Lung (tissue), 12 donors: ENCODE results near the gene DLG4. TPM values are rescaled to one million over a fixed set of nuclear protein-coding genes. Genes with fewer than 3 reads are reported as not detected.

Experiments
- ATAC-seq: fragments of 200-7000 bp; cut with Tn5 transposase; one replicate; pipeline ENCODE4 v1.9.1; 2020; ENCODE audit warnings: moderate number of reproducible peaks; ENCODE audit not compliant: insufficient read depth, low FRiP score
- DNase-seq, 3 donors: peaks; one replicate each; pipeline ENCODE4 v3.0.0-alpha.2; 2013 to 2017
- H3K27ac ChIP-seq, 2 donors: one replicate each; pipeline ENCODE4 v1.5.1; 2013; ENCODE audit warnings: mild to moderate bottlenecking in 2 of 2, moderate library complexity in 2 of 2, control low read depth in 1 of 2, inconsistent platforms in 1 of 2, low read depth in 1 of 2, low read length in 1 of 2
- H3K27me3 ChIP-seq, 3 donors: one replicate each; pipeline ENCODE4 v1.5.1; 2013; ENCODE audit warnings: low read length in 2 of 3; ENCODE audit not compliant: control insufficient read depth in 3 of 3, insufficient read depth in 3 of 3
- H3K36me3 ChIP-seq, 4 donors: one replicate each; pipeline ENCODE4 v1.5.1; 2013; ENCODE audit warnings: low read length in 4 of 4, mild to moderate bottlenecking in 1 of 4, moderate library complexity in 1 of 4; ENCODE audit not compliant: control insufficient read depth in 4 of 4, insufficient read depth in 4 of 4
- H3K4me1 ChIP-seq, 5 donors: one replicate each; pipeline ENCODE4 v1.5.1; 2013; ENCODE audit warnings: low read length in 5 of 5, mild to moderate bottlenecking in 2 of 5, moderate library complexity in 1 of 5; ENCODE audit not compliant: control insufficient read depth in 5 of 5, insufficient read depth in 5 of 5
- H3K4me3 ChIP-seq: one replicate; pipeline ENCODE4 v1.5.1; 2013; ENCODE audit warnings: mild to moderate bottlenecking, control low read depth, moderate library complexity
- H3K9ac ChIP-seq, 2 donors: one replicate each; pipeline ENCODE4 v1.5.1; 2013; ENCODE audit warnings: low read length in 2 of 2, control low read depth in 1 of 2; ENCODE audit not compliant: insufficient read depth in 1 of 2
- H3K9me3 ChIP-seq, 4 donors: one replicate each; pipeline ENCODE4 v1.5.1; 2013; ENCODE audit warnings: low read length in 3 of 4, mild to moderate bottlenecking in 1 of 4, moderate library complexity in 1 of 4; ENCODE audit not compliant: control insufficient read depth in 4 of 4, insufficient read depth in 3 of 4
- CTCF ChIP-seq: IDR thresholded peaks from 2 replicates; pipeline ENCODE4 v1.5.1; 2012; ENCODE audit warnings: mild to moderate bottlenecking; ENCODE audit errors: control extremely low read depth, extremely low read depth
- WGBS, 2 donors: extraction: QIAGEN DNeasy Blood & Tissue Kit; methylation state at CpG; one replicate each; pipeline ENCODE4 v1.1.7; 2013; 5-methylcytosine and 5-hydroxymethylcytosine counted together
- polyA plus RNA-seq, 2 donors: library from polyadenylated mRNA; stranded (reverse); fragments of 200-250 nt; gene quantifications; one replicate each; pipeline ENCODE4 v1.2.1, GENCODE V29; 2013
- total RNA-seq, 2 donors: library from RNA; depleted of rRNA in 1 of 2; stranded (reverse); fragments of >200 nt in 1 of 2; gene quantifications; one replicate each; pipeline ENCODE4 v1.2.1, GENCODE V29; 2014 to 2021
- donor health status: control.
- donor health status: control.
- donor health status: Bipolar disorder and iron deficiency.
- donor health status: healthy.
- donor health status: DM: yes; HTN: yes; CAD: no.

The DLG4 gene
- total and polyA plus RNA-seq, 4 donors, result 10.0 to 20.1 (median 15.2) TPM

- DNase-seq, result no peak
- H3K4me1 ChIP-seq, result peaks cover 0 to 26% (median 11%) of the 10 kb centered on the region in 5 donors
- no peak for TF ChIP-seq CTCF
- peak overlapping the region in 1 of 2 donors; percentile 88 for H3K27ac ChIP-seq
- H3K36me3 ChIP-seq, result peaks cover 0 to 19% (median 10%) of the 10 kb centered on the region in 4 donors
- ATAC-seq, result no peak
- H3K4me3 ChIP-seq, result no peak overlapping the region
- no peaks in the 10 kb centered on the region for H3K27me3 ChIP-seq
- WGBS, 2 donors, result 74 to 87% methylated on average over 5 of the region's 5 CpGs
- H3K9ac ChIP-seq, result peak overlapping the region; percentile 72 to 97
- H3K9me3 ChIP-seq, result no peaks in the 10 kb centered on the region
Observed at GRCh38 chr17:7253082-7253481, 33.4 kb upstream of the DLG4 start.

GRCh38 chr17:7252176-7253043, 32.8 kb upstream of the DLG4 start, which contains the start of gene ELP5:
TSS of gene ELP5 (plus strand) at chr17:7252215. CDS start at chr17:7252551, 336 bp downstream.
- Histone ChIP-seq H3K27me3 (no peaks in the 10 kb centered on the region), H3K9me3 (no peaks in the 10 kb centered on the region), H3K27ac (peak within 1 kb of the TSS; percentile 96 to 99), H3K9ac (peak within 1 kb of the TSS; percentile 77 to 97), H3K4me1 (peaks cover 0 to 26% (median 11%) of the 10 kb centered on the region in 5 donors), H3K36me3 (peaks cover 0 to 19% (median 10%) of the 10 kb centered on the region in 4 donors), H3K4me3 (peak within 1 kb of the TSS; percentile 90)
- TF ChIP-seq CTCF, result peak; percentile 15
- WGBS, 2 donors, result 1% methylated on average over 53 to 55 of the region's 55 CpGs
- ATAC-seq (peak; percentile 74), DNase-seq (peak; percentile 95 to 98 (median 96))

- Histone ChIP-seq H3K27ac (peak within 1 kb of the TSS; percentile 96 to 99), H3K4me1 (peaks cover 0 to 26% (median 11%) of the 10 kb centered on the region in 5 donors), H3K36me3 (peaks cover 0 to 18% (median 12%) of the 10 kb centered on the region in 4 donors), H3K9ac (peak within 1 kb of the TSS; percentile 77 to 97), H3K27me3 (no peaks in the 10 kb centered on the region), H3K4me3 (peak within 1 kb of the TSS; percentile 90), H3K9me3 (no peaks in the 10 kb centered on the region)
- TF ChIP-seq CTCF, result no peak
- peak; percentile 94 for ATAC-seq
- 1% methylated on average over 39 to 41 of the region's 41 CpGs for WGBS, 2 donors
- peak; percentile 100 for DNase-seq
Observed at GRCh38 chr17:7251661-7252175, 32.1 kb upstream of the DLG4 start, which contains the start of gene CTDNEP1. TSS of gene CTDNEP1 (minus strand) at chr17:7251734. CDS start at chr17:7251296, 438 bp downstream.
